GM18873 (cell line): ENCODE results near the gene KRT14.

ENCODE experiments used
- ATAC-seq: cut with Tn5 transposase; IDR thresholded peaks from one replicate; pipeline ENCODE4 v1.9.1; 2021; ENCODE audit warnings: mild to moderate bottlenecking, moderate library complexity, moderate number of reproducible peaks; ENCODE audit not compliant: unreplicated experiment, low FRiP score

KRT14 gene

DNA sequence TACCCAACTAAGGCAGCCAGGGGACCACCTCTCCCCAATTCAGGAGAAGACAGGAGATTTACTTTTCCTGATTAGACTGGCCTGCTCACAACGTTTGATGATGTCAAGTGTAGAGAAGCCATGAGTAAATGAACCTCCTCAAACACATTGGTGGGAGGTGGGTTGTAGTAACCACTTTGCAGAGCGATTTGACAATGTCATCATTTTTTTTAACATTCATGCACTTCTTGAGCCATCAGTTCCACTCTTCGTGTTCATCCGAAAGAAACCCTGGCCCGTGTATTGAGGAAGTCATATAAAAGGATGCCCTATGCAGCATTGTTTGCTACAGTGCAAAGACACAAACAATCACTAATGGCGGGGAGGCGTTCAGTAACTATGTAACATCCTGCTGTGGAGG is 53.1 kb downstream of the KRT14 start:
- no peak for ATAC-seq

DNA sequence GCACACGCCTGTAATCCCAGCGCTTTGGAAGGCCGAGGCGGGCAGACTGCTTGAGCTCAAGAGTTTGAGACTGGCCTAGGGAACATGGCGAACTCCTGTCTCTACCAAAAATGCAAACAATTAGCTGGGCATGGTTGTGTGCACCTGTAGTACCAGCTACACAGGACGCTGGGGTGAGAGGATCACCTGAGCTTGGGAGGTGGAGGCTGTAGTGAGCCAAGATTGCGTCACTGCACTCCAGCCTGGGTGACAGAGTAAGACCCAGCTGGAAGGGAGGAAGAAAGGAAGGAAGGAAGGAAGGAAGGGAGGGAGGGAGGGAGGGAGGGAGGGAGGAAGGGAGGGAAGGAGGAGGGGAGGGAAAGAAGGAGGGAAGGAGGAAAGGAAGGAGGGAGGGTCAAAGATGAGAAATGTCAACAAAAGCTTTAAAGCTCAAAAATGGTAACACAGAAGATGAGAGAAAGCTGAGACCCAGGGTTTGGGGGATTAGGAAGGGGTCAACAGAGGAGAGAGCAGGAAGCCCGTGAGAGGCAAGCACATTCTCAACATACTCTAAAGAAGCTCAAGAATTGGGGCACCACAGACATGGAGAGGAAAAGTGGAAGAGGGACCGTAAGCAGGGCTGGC is 53.6 kb downstream of the KRT14 start:
- no peak for ATAC-seq
